DND-41 (cell line): Measurements from ENCODE around the gene CBY2.

ENCODE experiments used
- ATAC-seq: fragments of 200-7000 bp; cut with Tn5 transposase; 3 replicates; pipeline ENCODE4 v1.9.1; 2021; ENCODE audit warnings: low read depth; ENCODE audit not compliant: insufficient read depth
- DNase-seq: peaks from one replicate; pipeline ENCODE4 v3.0.0-alpha.2; 2020
- H2AFZ ChIP-seq: 2 replicates; pipeline ENCODE4 v1.6.0; 2012; ENCODE audit warnings: low read depth, low read length
- H3K27ac ChIP-seq: 2 replicates; pipeline ENCODE4 v1.5.1; 2012; ENCODE audit warnings: low read length, inconsistent platforms
- H3K27me3 ChIP-seq: fragments of 200-600 bp; sonication (generic); 2 replicates; pipeline ENCODE4 v1.6.0; 2012; ENCODE audit warnings: low read length, mild to moderate bottlenecking, inconsistent platforms; ENCODE audit not compliant: insufficient read depth, poor library complexity
- H3K36me3 ChIP-seq: 2 replicates; pipeline ENCODE4 v1.5.1; 2012; ENCODE audit warnings: low read length, inconsistent platforms; ENCODE audit not compliant: insufficient read depth
- H3K4me1 ChIP-seq: 2 replicates; pipeline ENCODE4 v1.5.1; 2012; ENCODE audit warnings: mild to moderate bottlenecking, low read length; ENCODE audit not compliant: insufficient read depth
- H3K4me2 ChIP-seq: 2 replicates; pipeline ENCODE4 v1.6.0; 2012; ENCODE audit warnings: mild to moderate bottlenecking, moderate library complexity, low read length, inconsistent platforms; ENCODE audit not compliant: insufficient read depth
- H3K4me3 ChIP-seq, 2 experiments: fragments of 200-600 bp in 1 of 2; shearing (Covaris generic) in 1 of 2; 2 replicates each; pipeline ENCODE4 v1.5.1; 2012 to 2016; ENCODE audit warnings: inconsistent platforms in 2 of 2, low read length in 2 of 2, mild to moderate bottlenecking in 2 of 2, low read depth in 1 of 2, moderate library complexity in 1 of 2
- H3K79me2 ChIP-seq: 2 replicates; pipeline ENCODE4 v1.6.0; 2012; ENCODE audit warnings: low read length, inconsistent platforms; ENCODE audit not compliant: insufficient read depth
- H3K9ac ChIP-seq: 2 replicates; pipeline ENCODE4 v1.6.0; 2012; ENCODE audit warnings: low read depth, mild to moderate bottlenecking, inconsistent platforms, low read length, moderate library complexity
- H3K9me3 ChIP-seq: 2 replicates; pipeline ENCODE4 v1.5.1; 2012; ENCODE audit warnings: low read length, moderate library complexity, mild to moderate bottlenecking, inconsistent platforms; ENCODE audit not compliant: insufficient read depth, severe bottlenecking
- H4K20me1 ChIP-seq: 2 replicates; pipeline ENCODE4 v1.6.0; 2012; ENCODE audit warnings: low read length; ENCODE audit not compliant: insufficient read depth
- CTCF ChIP-seq: IDR thresholded peaks from 2 replicates; pipeline ENCODE4 v1.5.1; 2012; ENCODE audit warnings: borderline replicate concordance, low read length, moderate library complexity, mild to moderate bottlenecking; ENCODE audit not compliant: poor library complexity, severe bottlenecking; ENCODE audit errors: extremely low read depth
- EZH2 ChIP-seq: IDR thresholded peaks from 3 replicates; pipeline ENCODE4 v1.6.1; 2012; ENCODE audit warnings: borderline replicate concordance, low read depth, mild to moderate bottlenecking, moderate library complexity, low read length, inconsistent platforms; ENCODE audit not compliant: severe bottlenecking

The CBY2 gene

GRCh38 chr13:45748941-45749759 lies 47.0 kb downstream of the CBY2 start:
- TF ChIP-seq EZH2 (no peak), CTCF (no peak)
- Histone ChIP-seq H3K79me2 (no peaks in the 10 kb centered on the region), H3K27ac (no peak overlapping the region), H3K4me1 (no peaks in the 10 kb centered on the region), H4K20me1 (no peaks in the 10 kb centered on the region), H3K4me3 (no peak overlapping the region), H3K27me3 (peaks cover 3% of the 10 kb centered on the region), H3K4me2 (no peak overlapping the region), H3K9ac (no peak overlapping the region), H3K9me3 (no peaks in the 10 kb centered on the region), H3K36me3 (no peaks in the 10 kb centered on the region), H2AFZ (no peak overlapping the region)
- no peak for DNase-seq
- ATAC-seq: no peak

GRCh38 chr13:45750566-45750965 lies 48.4 kb downstream of the CBY2 start:
- no peaks in the 10 kb centered on the region for H4K20me1 ChIP-seq

GRCh38 chr13:45751885-45752284 lies 49.8 kb downstream of the CBY2 start:
- no peak overlapping the region for H3K4me3 ChIP-seq
- no peaks in the 10 kb centered on the region for H3K4me1 ChIP-seq
- H3K27ac ChIP-seq: no peak overlapping the region
- H4K20me1 ChIP-seq: no peaks in the 10 kb centered on the region
- no peak overlapping the region for H3K9ac ChIP-seq
- H3K9me3 ChIP-seq: no peaks in the 10 kb centered on the region
- no peaks in the 10 kb centered on the region for H3K79me2 ChIP-seq
- H3K36me3 ChIP-seq: no peaks in the 10 kb centered on the region
- no peak for TF ChIP-seq CTCF
- no peak for TF ChIP-seq EZH2
- DNase-seq (no peak), ATAC-seq (no peak)
- H2AFZ ChIP-seq: no peak overlapping the region
- H3K4me2 ChIP-seq: no peak overlapping the region
- H3K27me3 ChIP-seq: peaks cover 3% of the 10 kb centered on the region

More at GRCh38 chr13:45750566-45750965, 48.4 kb downstream of the CBY2 start:
- H2AFZ ChIP-seq: no peak overlapping the region
- H3K27me3 ChIP-seq: peaks cover 3% of the 10 kb centered on the region
- ATAC-seq (no peak), DNase-seq (no peak)
- H3K36me3 ChIP-seq: no peaks in the 10 kb centered on the region
- no peak overlapping the region for H3K27ac ChIP-seq
- no peak for TF ChIP-seq CTCF
- TF ChIP-seq EZH2: no peak
- H3K4me1 ChIP-seq: no peaks in the 10 kb centered on the region
- H3K9me3 ChIP-seq: no peaks in the 10 kb centered on the region
- no peak overlapping the region for H3K4me3 ChIP-seq
- H3K9ac ChIP-seq: no peak overlapping the region
- H3K4me2 ChIP-seq: no peak overlapping the region
- H3K79me2 ChIP-seq: no peaks in the 10 kb centered on the region
